ENCODE results near the gene FOXN1.
"Not testable (repeated sequence)": the region's sequence is repeated elsewhere in the genome, so short reads cannot be mapped to it uniquely, and the experiment has no call there.

Gene FOXN1

DNA sequence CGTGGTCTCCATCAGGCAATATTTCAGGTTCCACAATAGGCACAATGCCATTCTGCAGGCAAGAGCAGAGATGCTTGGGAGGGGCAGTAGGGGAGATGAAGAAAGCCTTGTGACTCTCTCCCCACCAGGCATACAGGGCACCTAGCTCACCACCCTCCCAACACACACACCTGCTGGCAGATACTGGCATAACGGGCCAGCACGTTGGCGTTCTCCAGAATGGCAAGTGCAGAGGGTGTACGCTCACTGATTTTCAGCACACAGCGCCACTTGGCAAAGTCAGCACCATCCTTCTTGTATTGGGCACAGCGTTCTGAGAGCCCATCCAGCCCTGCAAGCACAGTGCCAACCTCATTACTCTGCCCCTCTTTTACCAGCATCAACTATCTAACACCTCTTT, 68.4 kb downstream of the FOXN1 start:
- TF ChIP-seq, protein P1, sequence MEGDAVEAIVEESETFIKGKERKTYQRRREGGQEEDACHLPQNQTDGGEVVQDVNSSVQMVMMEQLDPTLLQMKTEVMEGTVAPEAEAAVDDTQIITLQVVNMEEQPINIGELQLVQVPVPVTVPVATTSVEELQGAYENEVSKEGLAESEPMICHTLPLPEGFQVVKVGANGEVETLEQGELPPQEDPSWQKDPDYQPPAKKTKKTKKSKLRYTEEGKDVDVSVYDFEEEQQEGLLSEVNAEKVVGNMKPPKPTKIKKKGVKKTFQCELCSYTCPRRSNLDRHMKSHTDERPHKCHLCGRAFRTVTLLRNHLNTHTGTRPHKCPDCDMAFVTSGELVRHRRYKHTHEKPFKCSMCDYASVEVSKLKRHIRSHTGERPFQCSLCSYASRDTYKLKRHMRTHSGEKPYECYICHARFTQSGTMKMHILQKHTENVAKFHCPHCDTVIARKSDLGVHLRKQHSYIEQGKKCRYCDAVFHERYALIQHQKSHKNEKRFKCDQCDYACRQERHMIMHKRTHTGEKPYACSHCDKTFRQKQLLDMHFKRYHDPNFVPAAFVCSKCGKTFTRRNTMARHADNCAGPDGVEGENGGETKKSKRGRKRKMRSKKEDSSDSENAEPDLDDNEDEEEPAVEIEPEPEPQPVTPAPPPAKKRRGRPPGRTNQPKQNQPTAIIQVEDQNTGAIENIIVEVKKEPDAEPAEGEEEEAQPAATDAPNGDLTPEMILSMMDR (IDR thresholded peaks at IDR 0.05; ENCODE audit: low read depth, low read length) = no peak
- DNase-seq (ENCODE audit: extremely low read depth, low read depth) = no peak

- no peak for DNase-seq (ENCODE audit: extremely low read depth, low read depth)
- TF ChIP-seq, protein P1 (IDR thresholded peaks at IDR 0.05; ENCODE audit: low read depth, low read length) = no peak
These were observed 69.1 kb downstream of the FOXN1 start for GRCh38 chr17:28575126-28575795.

DNA sequence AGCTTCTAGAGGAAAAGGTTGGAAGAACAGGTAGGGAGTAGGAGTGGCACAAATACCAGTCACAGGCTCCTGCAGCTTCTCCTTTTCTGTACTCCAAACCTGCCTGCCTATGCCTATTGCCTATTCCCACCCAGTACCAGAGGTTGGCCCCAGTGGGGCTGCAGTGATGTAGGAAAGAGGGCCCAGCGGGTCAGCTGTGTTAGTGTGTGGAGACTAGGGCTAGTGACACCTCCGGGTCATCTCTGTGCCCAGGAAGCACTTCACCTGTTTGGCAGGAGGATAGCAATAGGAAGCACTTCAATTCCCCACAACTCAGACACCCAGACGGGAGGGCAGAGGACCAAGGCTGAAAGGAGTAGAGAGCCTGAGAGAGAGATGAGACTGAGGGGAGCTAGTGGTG, 69.9 kb downstream of the FOXN1 start:
- DNase-seq (ENCODE audit: extremely low read depth, low read depth) = not testable (repeated sequence)

DNA sequence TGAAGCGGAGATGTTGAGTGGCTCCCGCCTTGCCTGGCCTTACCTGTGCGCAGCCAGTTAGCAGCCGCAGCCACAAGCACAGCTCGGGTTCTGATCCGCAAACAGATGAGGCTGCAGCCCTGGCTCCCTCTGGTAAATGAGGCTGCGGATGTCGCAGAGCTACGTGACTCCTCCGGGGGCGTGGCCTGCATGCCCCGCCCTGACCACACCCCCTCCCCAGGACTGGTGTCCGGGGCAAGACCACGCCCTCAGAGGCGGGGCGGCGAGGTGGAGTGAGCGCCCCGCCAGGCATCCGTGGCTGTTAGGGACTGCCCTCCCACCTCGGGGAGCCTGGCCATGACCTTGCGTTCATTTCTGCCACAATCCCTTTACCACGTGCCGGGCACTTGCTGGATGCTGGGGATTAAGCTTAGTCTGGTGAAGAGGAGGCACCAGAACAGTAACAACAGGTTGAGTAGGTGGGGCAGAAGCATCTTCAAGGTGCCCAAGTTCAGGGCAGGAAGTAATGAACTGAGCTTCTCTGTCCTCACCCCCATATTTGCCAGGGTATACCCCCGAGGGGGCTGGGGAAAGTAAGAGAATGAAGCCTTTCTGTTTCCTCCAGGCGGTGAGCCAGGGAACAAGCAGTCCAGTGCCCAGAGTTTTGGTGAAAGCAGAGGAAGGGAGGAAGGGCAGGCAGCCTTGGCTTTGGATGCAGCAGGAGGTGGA, 70.8 kb downstream of the FOXN1 start, which contains the start of gene ALDOC:
Gene ALDOC, minus strand, starts transcription at position 138 of the 708 bp plus-strand sequence. CDS start 1,363 bp downstream, outside the sequence.
- DNase-seq (ENCODE audit: extremely low read depth, low read depth) = peak; percentile 71
- TF ChIP-seq, protein P1 (IDR thresholded peaks at IDR 0.05; ENCODE audit: low read depth, low read length) = no peak

DNA sequence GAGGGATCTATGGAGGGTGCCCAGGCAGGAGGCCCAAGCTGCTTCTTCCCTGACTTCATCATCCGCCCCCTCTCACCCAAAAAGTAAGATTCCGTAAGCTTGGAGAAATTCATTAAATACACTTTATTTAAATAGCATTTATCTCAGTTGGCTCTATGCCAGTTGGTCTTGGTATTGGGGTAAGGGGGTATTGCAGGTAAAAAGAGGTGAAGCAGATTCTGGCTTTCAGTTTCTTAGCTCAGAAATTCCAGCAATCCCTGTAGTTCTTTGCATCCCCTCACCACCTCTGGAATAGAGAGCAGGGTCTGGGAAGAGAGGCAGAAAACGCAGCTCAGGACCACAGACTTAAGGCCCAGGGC, 71.3 kb downstream of the FOXN1 start:
- TF ChIP-seq, protein P1 (IDR thresholded peaks at IDR 0.05; ENCODE audit: low read depth, low read length) = no peak
- DNase-seq (ENCODE audit: extremely low read depth, low read depth) = no peak

DNA sequence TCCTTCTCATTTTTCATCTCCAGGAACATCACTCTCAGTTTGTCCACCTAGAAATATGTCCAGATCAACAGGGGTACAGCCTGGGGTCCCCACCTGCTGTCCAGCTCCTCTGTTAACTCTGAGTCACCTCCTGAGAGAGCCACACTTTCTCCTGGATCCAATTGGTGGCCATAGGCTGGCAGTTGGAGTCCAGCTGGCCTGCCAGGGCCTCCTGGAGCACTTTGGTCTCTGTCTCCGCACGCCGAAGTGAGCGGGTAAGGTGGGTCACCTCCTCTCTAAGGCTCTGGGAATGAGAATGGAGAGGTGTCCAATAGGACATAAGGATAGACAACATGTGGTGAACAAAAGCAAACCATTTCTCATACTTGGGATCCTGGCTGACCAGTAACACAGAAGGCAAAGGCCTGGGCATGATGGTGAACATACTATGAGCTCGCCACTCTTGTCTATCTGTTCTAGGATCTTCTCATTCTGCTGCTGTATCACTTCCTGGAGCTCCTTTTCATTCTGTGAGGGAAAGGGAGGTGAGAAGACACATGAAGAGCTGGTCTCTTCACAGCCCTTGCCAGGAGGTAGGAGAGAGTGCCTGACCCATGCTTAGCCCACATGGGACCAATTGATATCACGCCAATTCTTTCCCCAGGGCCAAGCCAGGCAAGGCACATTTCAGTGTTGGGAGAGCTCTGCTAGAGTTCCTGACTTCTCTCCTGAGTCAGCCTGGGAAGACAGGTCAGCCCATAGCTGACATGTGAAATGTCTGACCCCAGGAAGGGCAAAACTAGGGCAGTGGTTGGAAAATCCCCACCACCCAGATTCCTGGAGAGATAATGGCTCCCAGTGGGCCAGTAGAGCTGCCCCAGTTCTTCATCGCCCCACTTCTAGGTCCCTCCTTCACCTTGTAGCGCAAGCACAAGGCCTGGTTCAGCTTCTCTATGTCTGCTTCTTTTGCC, 72.4 kb downstream of the FOXN1 start:
- TF ChIP-seq, protein P1 (IDR thresholded peaks at IDR 0.05; ENCODE audit: low read depth, low read length) = no peak
- no peak for DNase-seq (ENCODE audit: extremely low read depth, low read depth)

DNA sequence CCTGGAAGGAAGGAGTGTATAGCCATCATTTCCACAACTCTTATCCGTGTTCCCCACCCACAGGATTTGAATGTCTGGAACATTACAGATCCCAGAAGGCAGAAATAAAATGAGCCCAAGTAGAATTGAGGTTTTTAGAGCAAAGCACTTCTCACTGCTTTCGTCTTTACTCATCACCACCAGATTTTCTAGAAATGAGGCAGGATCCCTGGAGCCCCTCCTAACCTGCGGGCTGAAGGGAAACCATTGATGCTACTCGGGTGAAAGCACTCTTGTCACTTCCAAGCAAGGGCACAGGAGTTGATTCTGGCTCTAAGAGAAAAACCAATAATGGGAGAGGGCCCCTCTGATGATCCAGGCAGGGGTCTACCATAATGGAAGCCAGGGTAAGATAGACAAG, 73.4 kb downstream of the FOXN1 start:
- no peak for DNase-seq (ENCODE audit: extremely low read depth, low read depth)
- TF ChIP-seq, protein P1 (IDR thresholded peaks at IDR 0.05; ENCODE audit: low read depth, low read length) = no peak
